Thymus (tissue), 14 donors: Measurements from ENCODE around the gene SHISA3. TPM values are rescaled to one million over a fixed set of nuclear protein-coding genes. Genes with fewer than 3 reads are reported as not detected.

Experiments used
- DNase-seq, 9 donors: peaks; one replicate each; pipeline ENCODE4 v3.0.0-alpha.2; 2013; ENCODE audit warnings: low spot score in 9 of 9, low read depth in 6 of 9, missing footprints in 1 of 9
- H3K27ac ChIP-seq, 2 donors: one replicate each; pipeline ENCODE4 v1.5.1; 2013; ENCODE audit warnings: control low read depth in 1 of 2, low read depth in 1 of 2, low read length in 1 of 2, mild to moderate bottlenecking in 1 of 2, moderate library complexity in 1 of 2
- H3K27me3 ChIP-seq, 2 donors: one replicate each; pipeline ENCODE4 v1.5.1; 2013; ENCODE audit warnings: low read length in 1 of 2; ENCODE audit not compliant: control insufficient read depth in 2 of 2, insufficient read depth in 1 of 2
- H3K36me3 ChIP-seq, 2 donors: one replicate each; pipeline ENCODE4 v1.5.1; 2013; ENCODE audit warnings: low read length in 1 of 2, mild to moderate bottlenecking in 1 of 2, moderate library complexity in 1 of 2; ENCODE audit not compliant: control insufficient read depth in 2 of 2, insufficient read depth in 2 of 2
- H3K4me1 ChIP-seq, 2 donors: one replicate each; pipeline ENCODE4 v1.5.1; 2013; ENCODE audit warnings: low read length in 2 of 2; ENCODE audit not compliant: control insufficient read depth in 2 of 2, insufficient read depth in 2 of 2
- H3K4me3 ChIP-seq, 2 donors: one replicate each; pipeline ENCODE4 v1.5.1; 2013; ENCODE audit warnings: low read length in 2 of 2, control low read depth in 1 of 2, mild to moderate bottlenecking in 1 of 2
- H3K9me3 ChIP-seq, 2 donors: one replicate each; pipeline ENCODE4 v1.5.1; 2013; ENCODE audit warnings: low read length in 1 of 2, mild to moderate bottlenecking in 1 of 2; ENCODE audit not compliant: control insufficient read depth in 2 of 2, insufficient read depth in 1 of 2
- WGBS: extraction: QIAGEN DNeasy Blood & Tissue Kit; methylation state at CpG from one replicate; pipeline ENCODE4 v1.1.7; 2013; 5-methylcytosine and 5-hydroxymethylcytosine counted together
- long read RNA-seq, 10 donors: transcript quantifications; one replicate each; lab custom pipeline, GENCODE V29; 2026
- polyA plus RNA-seq: library from polyadenylated mRNA; stranded (reverse); fragments of 200-250 nt; gene quantifications from one replicate; pipeline ENCODE4 v1.2.3, GENCODE V29; 2013
- total RNA-seq: library from RNA; stranded (reverse); fragments of 120-200 nt; gene quantifications from one replicate; pipeline ENCODE4 v1.2.4, GENCODE V29; 2013
- donor health status: healthy.

The SHISA3 gene
- total RNA-seq = 0.28 TPM
- 0.71 TPM for polyA plus RNA-seq
- long read RNA-seq, donor 1 = 0 reads
- long read RNA-seq, donor 2 = 0 reads
- long read RNA-seq, donor 3 = 0 reads
- long read RNA-seq, donor 4 = 0 reads
- long read RNA-seq, donor 5, transcript SHISA3-201 (2 exons, 1,971 nt) = major isoform, 16 of 16 reads
- long read RNA-seq, donor 5, partial matches to known transcripts = 0 of 16 reads
- long read RNA-seq, donor 5, other reads (novel, unspliced or antisense) = 0 of 16 reads
- long read RNA-seq, donor 6, partial matches to known transcripts = 0 of 1 reads
- long read RNA-seq, donor 6, other reads (novel, unspliced or antisense) = 0 of 1 reads
- long read RNA-seq, donor 7 = 0 reads
- long read RNA-seq, donor 8, partial matches to known transcripts = 0 of 2 reads
- long read RNA-seq, donor 8, other reads (novel, unspliced or antisense) = 0 of 2 reads
- long read RNA-seq, donor 9 = 0 reads
- long read RNA-seq, donor 10, partial matches to known transcripts = 0 of 1 reads
- long read RNA-seq, donor 10, other reads (novel, unspliced or antisense) = 0 of 1 reads

GRCh38 chr4:42396752-42397634 is at the start of gene SHISA3:
Gene SHISA3 (plus strand): TSS chr4:42397488. CDS start chr4:42398057, 569 bp downstream.
- Histone ChIP-seq H3K4me1 (peaks cover 0 to 22% of the 10 kb centered on the region in 2 donors), H3K9me3 (peaks cover 0 to 3% of the 10 kb centered on the region in 2 donors), H3K27ac (no peak within 1 kb of the TSS), H3K4me3 (peak within 1 kb of the TSS; percentile 18 to 44), H3K36me3 (no peaks in the 10 kb centered on the region), H3K27me3 (peaks cover 58 to 76% of the 10 kb centered on the region in 2 donors)
- 2% methylated on average over 61 of the region's 61 CpGs for WGBS
- DNase-seq = peak in 3 of 9 donors; percentile 7 to 26 (median 8)

- no peak overlapping the region for H3K4me3 ChIP-seq
- H3K36me3 ChIP-seq = no peaks in the 10 kb centered on the region
- H3K27me3 ChIP-seq = no peaks in the 10 kb centered on the region
- no peak for DNase-seq
- no peak overlapping the region for H3K27ac ChIP-seq
- no peaks in the 10 kb centered on the region for H3K4me1 ChIP-seq
- WGBS = 96% methylated on average over 2 of the region's 2 CpGs
- no peaks in the 10 kb centered on the region for H3K9me3 ChIP-seq
Observed at GRCh38 chr4:42348247-42348646, 49.0 kb upstream of the SHISA3 start.

- Histone ChIP-seq H3K27ac (no peak overlapping the region), H3K4me3 (no peak overlapping the region), H3K9me3 (no peaks in the 10 kb centered on the region), H3K4me1 (no peaks in the 10 kb centered on the region), H3K27me3 (no peaks in the 10 kb centered on the region), H3K36me3 (no peaks in the 10 kb centered on the region)
- DNase-seq = no peak
- 92% methylated on average over 5 of the region's 5 CpGs for WGBS
Observed at GRCh38 chr4:42348692-42349091, 48.6 kb upstream of the SHISA3 start.

- Histone ChIP-seq H3K36me3 (no peaks in the 10 kb centered on the region), H3K4me1 (no peaks in the 10 kb centered on the region), H3K27me3 (no peaks in the 10 kb centered on the region), H3K9me3 (no peaks in the 10 kb centered on the region), H3K27ac (no peak overlapping the region), H3K4me3 (no peak overlapping the region)
- peak in 1 of 9 donors; percentile 4 for DNase-seq
- WGBS = 96% methylated on average over 4 of the region's 4 CpGs
Observed at GRCh38 chr4:42350611-42351182, 46.6 kb upstream of the SHISA3 start.

GRCh38 chr4:42352049-42352448 is 45.2 kb upstream of the SHISA3 start:
- no peak overlapping the region for H3K4me3 ChIP-seq
- DNase-seq = no peak
- H3K27me3 ChIP-seq = no peaks in the 10 kb centered on the region
- H3K27ac ChIP-seq = no peak overlapping the region
- 63% methylated on average over 3 of the region's 3 CpGs for WGBS
- H3K4me1 ChIP-seq = no peaks in the 10 kb centered on the region
- no peaks in the 10 kb centered on the region for H3K36me3 ChIP-seq
- no peaks in the 10 kb centered on the region for H3K9me3 ChIP-seq

- 21% methylated on average over 5 of the region's 5 CpGs for WGBS
- no peaks in the 10 kb centered on the region for H3K4me1 ChIP-seq
- H3K27ac ChIP-seq = no peak overlapping the region
Observed at GRCh38 chr4:42357325-42357724, 40.0 kb upstream of the SHISA3 start.

GRCh38 chr4:42359711-42360110 is 37.6 kb upstream of the SHISA3 start:
- Histone ChIP-seq H3K36me3 (no peaks in the 10 kb centered on the region), H3K27ac (no peak overlapping the region), H3K9me3 (no peaks in the 10 kb centered on the region), H3K4me3 (no peak overlapping the region), H3K27me3 (no peaks in the 10 kb centered on the region), H3K4me1 (no peaks in the 10 kb centered on the region)
- WGBS = 85% methylated on average over 5 of the region's 5 CpGs
- no peak for DNase-seq

More at GRCh38 chr4:42357325-42357724, 40.0 kb upstream of the SHISA3 start:
- no peak for DNase-seq
- Histone ChIP-seq H3K4me3 (no peak overlapping the region), H3K36me3 (no peaks in the 10 kb centered on the region), H3K27me3 (no peaks in the 10 kb centered on the region), H3K9me3 (no peaks in the 10 kb centered on the region)

- Histone ChIP-seq H3K9me3 (no peaks in the 10 kb centered on the region), H3K27ac (no peak overlapping the region), H3K27me3 (no peaks in the 10 kb centered on the region), H3K4me1 (no peaks in the 10 kb centered on the region), H3K36me3 (no peaks in the 10 kb centered on the region), H3K4me3 (no peak overlapping the region)
- WGBS = 81% methylated on average over 2 of the region's 2 CpGs
- DNase-seq = no peak
Observed at GRCh38 chr4:42360256-42360669, 37.0 kb upstream of the SHISA3 start.
